Measurements from ENCODE around the gene CCT8L2.
"Not testable (repeated sequence)": the region's sequence is repeated elsewhere in the genome, so short reads cannot be mapped to it uniquely, and the experiment has no call there.

DNA sequence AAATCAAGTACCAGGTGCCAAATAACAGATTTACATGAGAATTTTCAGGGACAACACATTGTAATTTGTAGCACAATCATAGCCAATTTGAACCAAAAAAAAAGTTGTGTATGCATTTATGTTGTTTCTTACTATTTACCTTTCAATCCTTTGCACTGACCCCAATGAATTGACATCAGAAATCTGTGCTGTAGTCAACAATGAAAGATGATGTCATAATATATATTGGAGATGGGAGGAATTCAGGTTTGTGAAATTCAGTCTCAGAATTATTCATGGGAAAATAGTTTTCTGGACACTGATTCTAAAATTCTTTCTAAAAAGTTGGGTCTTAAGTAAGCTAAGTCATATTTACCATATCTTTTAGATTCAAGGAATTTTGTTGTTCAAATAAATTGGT, 31.0 kb upstream of the CCT8L2 start:
- TF ChIP-seq POLR2A (IDR thresholded peaks at IDR 0.05; ENCODE audit: low read depth, low read length); PAX5 (IDR thresholded peaks at IDR 0.05; ENCODE audit: insufficient read depth, low read length, severe bottlenecking); TAF1 (IDR thresholded peaks at IDR 0.05; ENCODE audit: low read depth, low read length); POLR2AphosphoS5 (IDR thresholded peaks at IDR 0.05; ENCODE audit: low read depth, low read length); POU2F2 (IDR thresholded peaks at IDR 0.05; ENCODE audit: low read depth, low read length): not testable (repeated sequence)

Data from GM12891 (cell line).